Measurements from ENCODE around the gene CAPZB.

The CAPZB gene

DNA sequence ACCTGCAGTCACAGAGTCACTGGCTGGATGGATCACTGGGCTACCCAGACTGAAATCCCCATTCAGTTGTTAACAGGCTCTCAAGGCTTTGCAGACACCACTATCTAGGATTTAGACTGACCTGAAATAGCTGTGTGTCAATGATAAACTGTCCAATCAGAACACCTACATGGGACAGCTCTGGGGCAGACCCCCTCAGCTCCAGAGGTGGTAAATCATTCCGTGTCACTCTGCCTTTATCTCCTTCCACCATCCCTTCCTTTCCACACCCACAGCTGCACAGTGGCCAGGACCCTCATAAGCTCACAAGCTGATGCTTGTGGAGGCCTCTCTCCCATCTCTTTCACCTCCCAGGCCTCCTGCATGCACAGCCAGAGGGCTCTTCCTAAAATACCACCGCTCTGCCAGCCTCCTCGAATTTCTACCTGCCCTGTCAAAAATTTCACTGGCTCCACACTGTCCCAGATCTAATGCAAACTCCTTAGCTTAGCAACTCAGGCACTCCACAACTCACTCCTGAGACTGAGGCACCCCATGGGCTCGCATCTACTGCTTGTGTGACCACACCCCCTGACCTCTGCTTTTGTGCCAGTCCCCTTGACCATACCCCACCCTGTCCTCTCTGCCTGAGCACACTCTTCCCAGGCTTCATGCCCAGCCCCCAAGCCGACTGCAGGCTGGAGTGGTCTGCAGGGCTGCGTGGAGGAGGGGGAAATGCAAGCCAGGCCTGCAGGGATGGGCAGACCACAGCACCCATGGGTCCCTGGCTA, 5.8 kb downstream of the CAPZB start:
- no peak overlapping the region for H3K27ac ChIP-seq
- DNase-seq (ENCODE audit: low read depth, low spot score) = no peak
- peaks cover 7% of the 10 kb centered on the region for H3K36me3 ChIP-seq (ENCODE audit: insufficient read depth, low read length)
- no peaks in the 10 kb centered on the region for H3K9me3 ChIP-seq (ENCODE audit: low read depth, low read length)
- TF ChIP-seq POLR2AphosphoS5 (IDR thresholded peaks at IDR 0.05; ENCODE audit: borderline replicate concordance, low read depth, low read length) (no peak), EZH2 (IDR thresholded peaks at IDR 0.05) (no peak), FOXP2 (optimal IDR thresholded peaks at IDR 0.05; ENCODE audit: control extremely low read depth, extremely low read length, insufficient read depth) (no peak)
- H3K4me3 ChIP-seq = no peak overlapping the region
- H3K9ac ChIP-seq (ENCODE audit: insufficient read length) = no peak overlapping the region

- Histone ChIP-seq H3K9me3 (ENCODE audit: low read depth, low read length) (no peaks in the 10 kb centered on the region), H3K27ac (no peak overlapping the region), H3K9ac (ENCODE audit: insufficient read length) (no peak overlapping the region), H3K36me3 (ENCODE audit: insufficient read depth, low read length) (peaks cover 4% of the 10 kb centered on the region), H3K4me3 (no peak overlapping the region)
- TF ChIP-seq EZH2 (IDR thresholded peaks at IDR 0.05) (no peak), FOXP2 (optimal IDR thresholded peaks at IDR 0.05; ENCODE audit: control extremely low read depth, extremely low read length, insufficient read depth) (no peak), POLR2AphosphoS5 (IDR thresholded peaks at IDR 0.05; ENCODE audit: borderline replicate concordance, low read depth, low read length) (no peak)
- DNase-seq (ENCODE audit: low read depth, low spot score) = no peak
Measured at GRCh38 chr1:19478322-19478721, 7.0 kb downstream of the CAPZB start.

DNA sequence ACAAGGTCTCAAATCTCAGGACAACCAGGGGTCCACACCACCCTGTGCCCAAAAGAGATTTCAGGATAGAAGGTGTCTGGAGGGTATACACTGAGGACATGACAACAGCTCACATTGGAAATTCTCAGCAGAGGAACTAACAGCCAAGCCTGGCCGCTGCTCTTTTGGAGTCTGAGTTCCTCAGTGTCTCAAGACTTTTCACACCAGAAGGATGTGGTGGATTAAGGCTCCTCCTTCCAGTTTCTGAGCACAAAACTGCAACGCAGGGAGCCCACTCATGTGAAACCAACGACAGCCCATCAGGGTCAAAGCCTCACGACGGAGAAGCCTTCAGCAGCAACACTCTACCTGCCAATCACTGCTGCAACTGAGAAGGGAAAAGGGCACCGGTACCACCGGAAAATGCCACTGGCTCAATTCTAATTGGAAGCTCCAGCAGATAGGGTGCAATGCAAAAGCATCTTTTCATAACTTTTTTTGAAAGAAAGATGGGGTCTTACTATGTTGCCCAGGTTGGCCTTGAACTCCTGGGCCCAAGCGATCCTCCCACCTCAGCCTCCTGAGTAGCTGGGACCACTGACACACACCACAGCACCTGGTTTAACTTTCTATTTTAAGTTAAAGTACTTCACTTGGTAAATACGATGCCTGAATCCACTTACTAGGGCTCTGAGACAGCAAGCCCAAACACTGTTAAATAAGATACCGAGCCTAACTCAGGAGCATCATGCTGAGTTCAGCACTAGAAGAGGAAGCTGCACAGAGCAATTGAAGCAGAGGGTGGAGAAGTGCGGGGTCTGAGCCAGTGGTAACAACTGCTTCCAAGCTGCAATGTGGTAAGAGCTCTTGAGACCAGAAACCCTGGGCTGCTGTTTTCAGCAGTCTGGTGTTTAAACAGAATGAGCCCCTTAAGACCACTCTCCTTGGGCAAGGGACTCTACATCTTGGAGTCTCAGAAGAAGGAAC, 7.8 kb downstream of the CAPZB start:
- DNase-seq (ENCODE audit: low read depth, low spot score) = no peak

GRCh38 chr1:19476450-19477190, 8.7 kb downstream of the CAPZB start:
- DNase-seq (ENCODE audit: low read depth, low spot score) = no peak
- Histone ChIP-seq H3K9ac (ENCODE audit: insufficient read length) (no peak overlapping the region), H3K36me3 (ENCODE audit: insufficient read depth, low read length) (no peaks in the 10 kb centered on the region), H3K27ac (no peak overlapping the region), H3K4me3 (no peak overlapping the region), H3K9me3 (ENCODE audit: low read depth, low read length) (no peaks in the 10 kb centered on the region)
- TF ChIP-seq POLR2AphosphoS5 (IDR thresholded peaks at IDR 0.05; ENCODE audit: borderline replicate concordance, low read depth, low read length) (no peak), EZH2 (IDR thresholded peaks at IDR 0.05) (no peak), FOXP2 (optimal IDR thresholded peaks at IDR 0.05; ENCODE audit: control extremely low read depth, extremely low read length, insufficient read depth) (no peak)

More for the DNA sequence above, 7.8 kb downstream of the CAPZB start:
- no peaks in the 10 kb centered on the region for H3K9me3 ChIP-seq (ENCODE audit: low read depth, low read length)
- TF ChIP-seq FOXP2 (optimal IDR thresholded peaks at IDR 0.05; ENCODE audit: control extremely low read depth, extremely low read length, insufficient read depth) (no peak), EZH2 (IDR thresholded peaks at IDR 0.05) (no peak), POLR2AphosphoS5 (IDR thresholded peaks at IDR 0.05; ENCODE audit: borderline replicate concordance, low read depth, low read length) (no peak)
- no peak overlapping the region for H3K4me3 ChIP-seq
- H3K9ac ChIP-seq (ENCODE audit: insufficient read length) = no peak overlapping the region
- H3K27ac ChIP-seq = no peak overlapping the region
- no peaks in the 10 kb centered on the region for H3K36me3 ChIP-seq (ENCODE audit: insufficient read depth, low read length)

DNA sequence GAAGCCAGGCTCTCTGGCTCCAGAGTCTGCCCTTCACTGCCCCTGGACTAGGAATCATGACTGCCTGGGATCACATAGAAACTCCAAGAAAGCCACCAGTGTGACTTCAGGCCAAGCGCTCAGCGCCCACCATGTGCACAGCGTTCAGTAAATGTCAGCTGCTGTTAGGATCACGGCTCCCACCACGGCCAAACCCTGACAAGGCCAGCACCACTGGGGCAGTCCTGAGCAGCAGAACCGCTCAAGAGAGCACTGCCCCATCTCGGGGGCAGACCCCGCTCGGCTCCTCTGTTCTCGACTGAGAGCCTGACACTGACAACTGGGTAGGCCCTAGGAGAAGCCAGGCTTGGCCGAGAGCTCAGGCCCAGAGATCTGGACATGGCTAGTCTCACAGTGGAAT, 10.0 kb downstream of the CAPZB start:
- no peak overlapping the region for H3K9ac ChIP-seq (ENCODE audit: insufficient read length)
- H3K27ac ChIP-seq = no peak overlapping the region
- no peaks in the 10 kb centered on the region for H3K9me3 ChIP-seq (ENCODE audit: low read depth, low read length)
- no peak for DNase-seq (ENCODE audit: low read depth, low spot score)
- TF ChIP-seq POLR2AphosphoS5 (IDR thresholded peaks at IDR 0.05; ENCODE audit: borderline replicate concordance, low read depth, low read length) (no peak), FOXP2 (optimal IDR thresholded peaks at IDR 0.05; ENCODE audit: control extremely low read depth, extremely low read length, insufficient read depth) (no peak), EZH2 (IDR thresholded peaks at IDR 0.05) (no peak)
- no peak overlapping the region for H3K4me3 ChIP-seq
- peaks cover 3% of the 10 kb centered on the region; the same call in 1 of the 2 replicates for H3K36me3 ChIP-seq (ENCODE audit: insufficient read depth, low read length)

DNA sequence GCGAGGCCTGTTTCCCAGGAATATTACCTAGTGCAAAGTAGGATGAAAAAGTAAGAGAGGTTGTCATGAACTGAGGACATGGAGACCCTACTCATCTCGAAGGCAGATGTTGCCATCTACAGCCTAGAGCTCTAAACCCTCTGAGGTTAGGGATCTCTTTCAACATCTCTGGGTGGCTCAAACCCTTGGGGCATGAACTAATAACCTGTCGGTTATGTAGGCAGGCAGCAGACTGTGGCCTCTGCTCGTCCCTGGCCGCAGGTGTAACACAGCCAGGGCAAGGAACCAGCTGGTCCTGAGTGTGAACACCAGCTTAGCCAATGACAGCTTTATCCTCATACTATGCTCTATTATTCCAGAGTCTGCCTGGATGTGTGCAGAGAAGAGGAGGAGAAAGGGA, 13.2 kb downstream of the CAPZB start:
- Histone ChIP-seq H3K27ac (no peak overlapping the region), H3K4me3 (no peak overlapping the region), H3K9ac (ENCODE audit: insufficient read length) (no peak overlapping the region), H3K36me3 (ENCODE audit: insufficient read depth, low read length) (peaks cover 3% of the 10 kb centered on the region; the same call in 1 of the 2 replicates), H3K9me3 (ENCODE audit: low read depth, low read length) (no peaks in the 10 kb centered on the region)
- TF ChIP-seq FOXP2 (optimal IDR thresholded peaks at IDR 0.05; ENCODE audit: control extremely low read depth, extremely low read length, insufficient read depth) = no peak
- TF ChIP-seq EZH2 (IDR thresholded peaks at IDR 0.05) = no peak
- no peak for TF ChIP-seq POLR2AphosphoS5 (IDR thresholded peaks at IDR 0.05; ENCODE audit: borderline replicate concordance, low read depth, low read length)
- no peak for DNase-seq (ENCODE audit: low read depth, low spot score)

DNA sequence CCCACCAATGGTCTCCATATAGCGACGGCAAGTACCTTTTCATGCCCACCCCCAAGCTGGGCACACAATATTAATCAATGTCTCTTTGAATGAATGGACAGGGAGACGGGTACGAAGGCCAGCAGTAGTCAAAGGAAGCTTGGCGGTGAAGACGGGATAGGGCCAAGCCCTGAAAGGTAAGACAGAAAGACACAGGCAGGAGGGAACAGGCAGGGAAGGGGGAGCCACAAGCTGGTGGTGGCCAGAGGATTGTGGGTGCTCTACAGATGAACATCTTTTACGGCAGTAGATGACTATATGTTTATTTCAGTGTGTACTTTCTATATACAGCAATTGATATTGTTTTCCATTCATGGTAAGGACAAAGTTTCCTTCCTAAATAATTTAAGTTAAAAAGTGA, 16.3 kb downstream of the CAPZB start:
- H3K9ac ChIP-seq (ENCODE audit: insufficient read length) = no peak overlapping the region
- DNase-seq (ENCODE audit: low read depth, low spot score) = no peak
- no peak overlapping the region for H3K27ac ChIP-seq
- no peaks in the 10 kb centered on the region for H3K9me3 ChIP-seq (ENCODE audit: low read depth, low read length)
- peaks cover 3% of the 10 kb centered on the region; the same call in 1 of the 2 replicates for H3K36me3 ChIP-seq (ENCODE audit: insufficient read depth, low read length)
- TF ChIP-seq FOXP2 (optimal IDR thresholded peaks at IDR 0.05; ENCODE audit: control extremely low read depth, extremely low read length, insufficient read depth) = no peak
- TF ChIP-seq EZH2 (IDR thresholded peaks at IDR 0.05) = no peak
- no peak for TF ChIP-seq POLR2AphosphoS5 (IDR thresholded peaks at IDR 0.05; ENCODE audit: borderline replicate concordance, low read depth, low read length)
- no peak overlapping the region for H3K4me3 ChIP-seq

All from SK-N-MC (cell line).